Measurements from ENCODE around the gene SASS6. TPM values are rescaled to one million over a fixed set of nuclear protein-coding genes. Genes with fewer than 3 reads are reported as not detected.

The SASS6 gene
- total RNA-seq, 4 donors from 2014 or later, result 0.84 to 2.7 (median 1.8) TPM

GRCh38 chr1:100130552-100131077 is 2.1 kb downstream of the SASS6 start:
- no peak overlapping the region for H3K4me3 ChIP-seq (ENCODE audit: low read depth, poor library complexity, severe bottlenecking)
- intact Hi-C loops (cut with DNase I; ENCODE audit: low total_unique reads), result no loop called here
- WGBS, 2 donors, result 83 to 90% methylated on average over 5 of the region's 5 CpGs
- TF ChIP-seq, protein P1, sequence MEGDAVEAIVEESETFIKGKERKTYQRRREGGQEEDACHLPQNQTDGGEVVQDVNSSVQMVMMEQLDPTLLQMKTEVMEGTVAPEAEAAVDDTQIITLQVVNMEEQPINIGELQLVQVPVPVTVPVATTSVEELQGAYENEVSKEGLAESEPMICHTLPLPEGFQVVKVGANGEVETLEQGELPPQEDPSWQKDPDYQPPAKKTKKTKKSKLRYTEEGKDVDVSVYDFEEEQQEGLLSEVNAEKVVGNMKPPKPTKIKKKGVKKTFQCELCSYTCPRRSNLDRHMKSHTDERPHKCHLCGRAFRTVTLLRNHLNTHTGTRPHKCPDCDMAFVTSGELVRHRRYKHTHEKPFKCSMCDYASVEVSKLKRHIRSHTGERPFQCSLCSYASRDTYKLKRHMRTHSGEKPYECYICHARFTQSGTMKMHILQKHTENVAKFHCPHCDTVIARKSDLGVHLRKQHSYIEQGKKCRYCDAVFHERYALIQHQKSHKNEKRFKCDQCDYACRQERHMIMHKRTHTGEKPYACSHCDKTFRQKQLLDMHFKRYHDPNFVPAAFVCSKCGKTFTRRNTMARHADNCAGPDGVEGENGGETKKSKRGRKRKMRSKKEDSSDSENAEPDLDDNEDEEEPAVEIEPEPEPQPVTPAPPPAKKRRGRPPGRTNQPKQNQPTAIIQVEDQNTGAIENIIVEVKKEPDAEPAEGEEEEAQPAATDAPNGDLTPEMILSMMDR (IDR thresholded peaks at IDR 0.05), result no peak
- TF ChIP-seq POLR2A (IDR thresholded peaks at IDR 0.05), result no peak
- no peak for DNase-seq (ENCODE audit: low spot score in 2 of 2)

- 84 to 85% methylated on average over 1 of the region's 1 CpG for WGBS, 2 donors
- H3K4me3 ChIP-seq (ENCODE audit: low read depth, poor library complexity, severe bottlenecking), result no peak overlapping the region
- TF ChIP-seq, protein P1 (IDR thresholded peaks at IDR 0.05), result no peak
- TF ChIP-seq POLR2A (IDR thresholded peaks at IDR 0.05), result no peak
- no peak for DNase-seq (ENCODE audit: low spot score in 2 of 2)
- intact Hi-C loops (cut with DNase I; ENCODE audit: low total_unique reads), result no loop called here
Measured at GRCh38 chr1:100127226-100127625, 5.5 kb downstream of the SASS6 start.

GRCh38 chr1:100122177-100122576 is 10.6 kb downstream of the SASS6 start:
- DNase-seq (ENCODE audit: low spot score in 2 of 2), result no peak
- no peak overlapping the region for H3K4me3 ChIP-seq (ENCODE audit: low read depth, poor library complexity, severe bottlenecking)
- WGBS, 2 donors, result 74% methylated on average over 1 of the region's 1 CpG

DNA sequence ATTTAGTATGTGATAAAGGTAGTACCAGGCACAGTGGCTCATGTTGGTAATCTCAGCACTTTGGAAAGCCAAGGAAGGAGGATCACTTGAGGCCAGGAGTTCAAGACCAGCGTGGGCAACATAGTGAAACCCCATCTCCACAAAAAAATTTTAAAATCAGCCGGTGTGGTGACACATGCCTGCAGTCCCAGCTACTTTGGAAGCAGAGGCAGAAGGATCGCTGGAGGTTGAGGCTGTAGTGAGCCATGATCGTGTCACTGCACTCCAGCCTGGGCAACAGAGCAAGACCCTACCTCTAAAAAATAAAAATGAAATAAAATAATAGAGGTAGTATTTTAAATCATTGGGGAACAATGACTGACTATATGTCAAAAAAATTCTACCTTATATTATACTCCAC is 17.2 kb downstream of the SASS6 start:
- TF ChIP-seq, protein P1 (IDR thresholded peaks at IDR 0.05), result no peak
- no peak for TF ChIP-seq POLR2A (IDR thresholded peaks at IDR 0.05)
- WGBS, 2 donors, result 94 to 98% methylated on average over 4 of the region's 4 CpGs
- no peak for DNase-seq (ENCODE audit: low spot score in 2 of 2)
- intact Hi-C loops (cut with DNase I; ENCODE audit: low total_unique reads), result no loop called here
- H3K4me3 ChIP-seq (ENCODE audit: low read depth, poor library complexity, severe bottlenecking), result no peak overlapping the region

More at GRCh38 chr1:100122177-100122576, 10.6 kb downstream of the SASS6 start:
- intact Hi-C loops (cut with DNase I; ENCODE audit: low total_unique reads), result no loop called here
- TF ChIP-seq, protein P1 (IDR thresholded peaks at IDR 0.05), result no peak
- TF ChIP-seq POLR2A (IDR thresholded peaks at IDR 0.05), result no peak

GRCh38 chr1:100109554-100110066 is 23.1 kb downstream of the SASS6 start:
- TF ChIP-seq, protein P1 (IDR thresholded peaks at IDR 0.05), result no peak
- TF ChIP-seq POLR2A (IDR thresholded peaks at IDR 0.05), result no peak
- no peak for DNase-seq (ENCODE audit: low spot score in 2 of 2)
- intact Hi-C loops (cut with DNase I; ENCODE audit: low total_unique reads), result no loop called here
- no peak overlapping the region for H3K4me3 ChIP-seq (ENCODE audit: low read depth, poor library complexity, severe bottlenecking)

- intact Hi-C loops (cut with DNase I; ENCODE audit: low total_unique reads), result no loop called here
- DNase-seq (ENCODE audit: low spot score in 2 of 2), result no peak
- 90 to 92% methylated on average over 4 of the region's 4 CpGs for WGBS, 2 donors
- TF ChIP-seq, protein P1 (IDR thresholded peaks at IDR 0.05), result no peak
- no peak for TF ChIP-seq POLR2A (IDR thresholded peaks at IDR 0.05)
- H3K4me3 ChIP-seq (ENCODE audit: low read depth, poor library complexity, severe bottlenecking), result no peak overlapping the region
Measured at GRCh38 chr1:100107696-100108095, 25.0 kb downstream of the SASS6 start.

Measured in lower leg skin (tissue), 4 donors.